ENCODE results near the gene SLC25A40. TPM values are rescaled to one million over a fixed set of nuclear protein-coding genes. Genes with fewer than 3 reads are reported as not detected.

Gene SLC25A40
- total RNA-seq, 6 experiments from 2014 or later, result 6.1 to 27.0 (median 10.1) TPM

GRCh38 chr7:87818336-87818735, 57.8 kb downstream of the SLC25A40 start:
- Histone ChIP-seq H3K4me3 (no peak overlapping the region), H3K4me1 (no peaks in the 10 kb centered on the region), H3K36me3 (no peaks in the 10 kb centered on the region), H3K27me3 (no peaks in the 10 kb centered on the region), H3K9me3 (no peaks in the 10 kb centered on the region), H3K27ac (no peak overlapping the region)
- TF ChIP-seq POLR2A (IDR thresholded peaks at IDR 0.05) (no peak), CTCF (IDR thresholded peaks at IDR 0.05) (no peak)
- ATAC-seq, result no peak
- DNase-seq, result no peak
- intact Hi-C loops (cut with DNase I), result no loop called here

GRCh38 chr7:87816389-87816788, 59.8 kb downstream of the SLC25A40 start:
- WGBS (ENCODE audit: insufficient coverage, low coverage, low lambda C conversion rate, missing lambda C conversion rate), result 67% methylated on average over 1 of the region's 1 CpG
- no peak for DNase-seq

GRCh38 chr7:87810726-87811125, 65.4 kb downstream of the SLC25A40 start:
- no peaks in the 10 kb centered on the region for H3K27me3 ChIP-seq
- TF ChIP-seq CTCF (IDR thresholded peaks at IDR 0.05) (no peak), POLR2A (IDR thresholded peaks at IDR 0.05) (no peak)
- H3K27ac ChIP-seq, result no peak overlapping the region
- DNase-seq (no peak), ATAC-seq (no peak)
- H3K4me3 ChIP-seq, result no peak overlapping the region
- WGBS (ENCODE audit: insufficient coverage, low coverage, low lambda C conversion rate, missing lambda C conversion rate), result 82% methylated on average over 2 of the region's 2 CpGs
- intact Hi-C loops (cut with DNase I), result no loop called here
- no peaks in the 10 kb centered on the region for H3K4me1 ChIP-seq
- no peaks in the 10 kb centered on the region for H3K9me3 ChIP-seq
- H3K36me3 ChIP-seq, result no peaks in the 10 kb centered on the region

More at GRCh38 chr7:87816389-87816788, 59.8 kb downstream of the SLC25A40 start:
- no peak for TF ChIP-seq POLR2A (IDR thresholded peaks at IDR 0.05)
- no peak for TF ChIP-seq CTCF (IDR thresholded peaks at IDR 0.05)
- no peaks in the 10 kb centered on the region for H3K4me1 ChIP-seq
- no peak for ATAC-seq
- H3K9me3 ChIP-seq, result no peaks in the 10 kb centered on the region
- intact Hi-C loops (cut with DNase I), result no loop called here
- no peaks in the 10 kb centered on the region for H3K27me3 ChIP-seq
- no peak overlapping the region for H3K27ac ChIP-seq
- no peaks in the 10 kb centered on the region for H3K36me3 ChIP-seq
- H3K4me3 ChIP-seq, result no peak overlapping the region

- TF ChIP-seq CTCF (IDR thresholded peaks at IDR 0.05), result no peak
- ATAC-seq, result no peak
Measured at GRCh38 chr7:87810130-87810529, 66.0 kb downstream of the SLC25A40 start.

GRCh38 chr7:87806150-87806549, 70.0 kb downstream of the SLC25A40 start:
- intact Hi-C loops (cut with DNase I), result no loop called here
- H3K4me3 ChIP-seq, result no peak overlapping the region
- no peak overlapping the region for H3K27ac ChIP-seq
- no peaks in the 10 kb centered on the region for H3K27me3 ChIP-seq
- ATAC-seq (no peak), DNase-seq (no peak)
- no peaks in the 10 kb centered on the region for H3K9me3 ChIP-seq
- no peaks in the 10 kb centered on the region for H3K4me1 ChIP-seq
- TF ChIP-seq CTCF (IDR thresholded peaks at IDR 0.05) (no peak), POLR2A (IDR thresholded peaks at IDR 0.05) (no peak)
- no peaks in the 10 kb centered on the region for H3K36me3 ChIP-seq

More at GRCh38 chr7:87810130-87810529, 66.0 kb downstream of the SLC25A40 start:
- Histone ChIP-seq H3K36me3 (no peaks in the 10 kb centered on the region), H3K4me3 (no peak overlapping the region), H3K4me1 (no peaks in the 10 kb centered on the region), H3K27ac (no peak overlapping the region), H3K27me3 (no peaks in the 10 kb centered on the region), H3K9me3 (no peaks in the 10 kb centered on the region)
- intact Hi-C loops (cut with DNase I), result no loop called here
- WGBS (ENCODE audit: insufficient coverage, low coverage, low lambda C conversion rate, missing lambda C conversion rate), result 56% methylated on average over 1 of the region's 1 CpG
- DNase-seq, result no peak
